HEK293 (cell line): Measurements from ENCODE around the gene ZNF285.
"Not testable (repeated sequence)": the region's sequence is repeated elsewhere in the genome, so short reads cannot be mapped to it uniquely, and the experiment has no call there.

Source experiments
- MYNN ChIP-seq: fragments of 450-650 bp; formaldehyde crosslinking; IDR thresholded peaks from 2 replicates; pipeline ENCODE4 v1.5.1; 2016; ENCODE audit warnings: missing biosample characterization, missing genetic modification characterization, borderline replicate concordance
- TF ChIP-seq, protein P1 (sequence below): fragments of 450-650 bp; formaldehyde crosslinking; IDR thresholded peaks from 2 replicates; pipeline ENCODE4 v1.5.1; 2016; ENCODE audit warnings: missing biosample characterization, missing genetic modification characterization

DNA sequence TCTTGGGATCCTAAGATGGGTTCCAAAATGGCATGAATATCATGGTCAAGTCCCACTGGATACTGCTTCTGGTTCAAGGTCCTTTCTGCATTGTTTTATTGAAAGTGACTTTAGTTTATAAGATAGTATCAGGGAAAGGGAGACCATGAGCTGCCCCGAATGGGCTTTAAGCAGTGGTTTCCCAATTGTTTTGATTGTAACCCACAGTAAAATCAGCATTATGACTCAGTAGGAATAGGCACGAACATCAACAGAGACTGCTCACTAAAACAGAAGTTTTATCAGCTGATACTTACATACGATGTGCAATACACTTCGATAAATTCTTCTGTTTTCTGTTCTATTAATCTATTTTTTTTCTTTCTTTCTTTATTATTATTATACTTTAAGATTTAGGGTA is 12.1 kb downstream of the ZNF285 start:
- TF ChIP-seq, protein P1, sequence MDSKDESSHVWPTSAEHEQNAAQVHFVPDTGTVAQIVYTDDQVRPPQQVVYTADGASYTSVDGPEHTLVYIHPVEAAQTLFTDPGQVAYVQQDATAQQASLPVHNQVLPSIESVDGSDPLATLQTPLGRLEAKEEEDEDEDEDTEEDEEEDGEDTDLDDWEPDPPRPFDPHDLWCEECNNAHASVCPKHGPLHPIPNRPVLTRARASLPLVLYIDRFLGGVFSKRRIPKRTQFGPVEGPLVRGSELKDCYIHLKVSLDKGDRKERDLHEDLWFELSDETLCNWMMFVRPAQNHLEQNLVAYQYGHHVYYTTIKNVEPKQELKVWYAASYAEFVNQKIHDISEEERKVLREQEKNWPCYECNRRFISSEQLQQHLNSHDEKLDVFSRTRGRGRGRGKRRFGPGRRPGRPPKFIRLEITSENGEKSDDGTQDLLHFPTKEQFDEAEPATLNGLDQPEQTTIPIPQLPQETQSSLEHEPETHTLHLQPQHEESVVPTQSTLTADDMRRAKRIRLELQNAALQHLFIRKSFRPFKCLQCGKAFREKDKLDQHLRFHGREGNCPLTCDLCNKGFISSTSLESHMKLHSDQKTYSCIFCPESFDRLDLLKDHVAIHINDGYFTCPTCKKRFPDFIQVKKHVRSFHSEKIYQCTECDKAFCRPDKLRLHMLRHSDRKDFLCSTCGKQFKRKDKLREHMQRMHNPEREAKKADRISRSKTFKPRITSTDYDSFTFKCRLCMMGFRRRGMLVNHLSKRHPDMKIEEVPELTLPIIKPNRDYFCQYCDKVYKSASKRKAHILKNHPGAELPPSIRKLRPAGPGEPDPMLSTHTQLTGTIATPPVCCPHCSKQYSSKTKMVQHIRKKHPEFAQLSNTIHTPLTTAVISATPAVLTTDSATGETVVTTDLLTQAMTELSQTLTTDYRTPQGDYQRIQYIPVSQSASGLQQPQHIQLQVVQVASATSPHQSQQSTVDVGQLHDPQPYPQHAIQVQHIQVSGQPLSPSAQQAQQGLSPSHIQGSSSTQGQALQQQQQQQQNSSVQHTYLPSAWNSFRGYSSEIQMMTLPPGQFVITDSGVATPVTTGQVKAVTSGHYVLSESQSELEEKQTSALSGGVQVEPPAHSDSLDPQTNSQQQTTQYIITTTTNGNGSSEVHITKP (tag by site-specific recombination) = not testable (repeated sequence)
- TF ChIP-seq MYNN = not testable (repeated sequence)
